Measurements from ENCODE around the gene BCOR.

The BCOR gene

GRCh38 chrX:40096395-40097091 lies 1.2 kb downstream of the BCOR start:
- peak; percentile 43 for DNase-seq

DNA sequence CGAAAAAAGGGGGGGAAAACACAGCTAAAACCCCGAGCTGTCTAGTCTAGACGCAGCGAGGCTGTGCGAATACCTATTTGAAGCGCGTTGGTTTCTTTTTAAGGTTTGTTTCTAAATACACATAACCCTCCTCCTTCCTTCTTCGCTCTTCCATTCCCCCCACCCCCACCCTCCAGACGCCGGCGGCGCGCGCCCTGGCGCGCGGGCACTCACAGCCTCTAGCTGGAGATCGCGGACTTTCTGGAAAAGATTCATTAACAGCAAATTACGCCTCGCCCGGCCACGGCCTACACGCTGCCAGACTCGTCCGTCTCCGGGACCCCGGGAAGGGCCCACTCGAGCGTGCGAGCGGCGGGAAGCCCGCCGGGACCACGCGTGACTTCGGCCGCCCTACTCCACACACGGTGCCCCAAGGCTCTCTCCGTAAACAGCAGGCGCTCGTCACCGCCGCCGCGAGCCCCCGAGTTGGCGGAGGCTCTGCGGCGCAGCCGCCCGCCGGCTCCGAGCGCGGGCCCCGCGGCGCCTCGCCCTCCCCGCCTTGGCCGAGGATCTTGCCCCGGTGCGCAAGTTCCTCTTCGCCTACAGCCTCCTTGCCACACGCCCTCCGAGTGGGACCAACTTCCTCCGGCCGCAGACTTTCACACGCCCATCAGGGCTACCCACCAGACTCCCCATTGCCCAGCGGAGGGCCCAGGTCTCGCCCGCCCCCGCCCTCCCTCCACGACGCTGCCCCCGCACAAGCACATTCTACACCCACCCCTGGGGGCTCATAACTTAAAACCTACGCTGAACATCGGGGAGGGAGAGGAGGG lies 2.0 kb downstream of the BCOR start:
- peak; percentile 20 for DNase-seq

- no peak for DNase-seq
These were observed 2.7 kb downstream of the BCOR start for GRCh38 chrX:40094900-40095582.

GRCh38 chrX:40094041-40094899 lies 3.5 kb downstream of the BCOR start:
- peak; percentile 63 for DNase-seq

DNA sequence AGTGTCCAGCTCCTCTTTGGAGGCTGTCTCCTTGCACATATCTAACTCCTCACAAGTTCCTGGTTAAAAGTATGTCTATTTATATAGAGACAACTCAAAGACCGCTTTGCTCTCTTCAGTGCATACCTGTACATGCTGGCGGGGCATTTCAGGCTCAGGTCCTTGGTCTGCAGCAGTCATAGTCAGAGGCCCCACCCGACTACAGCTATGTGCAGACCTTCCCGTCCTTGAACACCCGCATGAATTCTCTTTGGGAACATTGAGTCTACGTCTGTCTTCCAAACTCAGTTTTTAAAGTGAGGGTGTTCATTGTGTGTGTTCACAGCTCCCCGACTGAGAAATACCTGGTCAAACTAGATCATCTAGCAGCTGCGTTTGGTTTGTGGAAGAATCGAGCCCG lies 4.2 kb downstream of the BCOR start:
- DNase-seq: no peak

DNA sequence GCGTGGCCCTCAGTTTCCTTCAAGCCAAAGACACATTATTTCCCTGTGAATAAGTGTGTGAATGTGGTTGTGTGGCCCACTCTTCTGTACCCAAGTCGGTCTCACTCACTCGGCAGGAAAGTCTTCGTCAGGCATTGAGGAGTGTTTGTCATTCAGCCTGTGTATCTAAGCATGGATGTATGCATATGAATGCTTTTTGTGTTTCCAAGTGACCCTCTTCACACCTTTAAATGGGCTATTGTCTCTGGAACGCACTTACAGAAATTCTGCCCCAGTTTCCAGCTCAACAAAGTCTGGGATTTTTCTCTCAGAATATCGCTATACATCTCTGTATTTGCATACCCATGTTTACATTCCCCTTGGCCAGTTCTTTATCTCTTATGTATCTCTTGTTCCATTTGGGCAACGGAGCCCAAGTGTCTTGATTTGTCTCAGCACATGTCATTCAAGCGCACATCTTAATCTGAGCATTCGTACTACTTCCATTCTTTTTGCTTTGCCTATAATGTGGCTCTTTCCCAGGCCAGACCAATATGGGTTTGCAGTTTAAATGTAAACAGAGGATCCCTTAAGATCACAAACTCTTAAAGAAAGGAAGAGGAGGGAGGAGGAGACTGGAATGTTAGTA lies 4.8 kb downstream of the BCOR start:
- DNase-seq: no peak

DNA sequence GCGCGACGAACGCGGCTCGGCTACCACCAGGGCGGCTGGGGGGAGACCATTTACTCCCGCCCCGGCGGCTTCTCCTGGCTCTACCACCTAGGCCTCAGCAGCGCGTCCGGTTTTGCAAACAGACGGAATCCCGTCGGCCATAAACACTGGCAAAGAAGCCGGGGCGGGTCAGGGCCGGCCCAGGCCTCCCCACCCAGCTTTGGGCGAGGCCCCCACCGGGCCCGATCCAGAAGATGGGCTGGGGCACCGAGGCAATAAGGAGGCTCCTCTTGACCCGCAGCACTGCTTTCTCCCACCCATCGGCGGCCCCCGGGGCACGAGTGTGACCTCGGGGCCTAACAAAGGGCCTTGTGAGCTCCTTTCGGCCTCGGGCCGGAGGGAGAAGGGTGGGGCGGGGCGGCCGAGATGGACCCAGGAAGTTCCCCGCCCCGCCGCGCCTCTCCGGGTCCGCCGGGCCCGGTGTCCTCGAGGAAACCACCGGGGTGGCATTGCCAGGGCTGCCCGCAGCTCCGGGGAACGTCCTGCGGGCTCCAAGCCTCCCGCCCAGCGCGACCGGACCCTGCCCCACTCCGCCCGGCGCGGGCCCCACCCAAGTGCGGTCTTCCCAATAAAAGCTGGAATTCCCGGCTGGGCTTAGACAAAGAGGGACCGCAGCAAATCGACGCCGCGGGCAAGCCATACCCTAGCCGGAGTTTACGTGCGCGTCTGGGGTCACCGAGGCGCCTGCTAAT lies 5.9 kb downstream of the BCOR start:
- DNase-seq: no peak

- no peak for DNase-seq
These were observed 6.8 kb downstream of the BCOR start for GRCh38 chrX:40090961-40091360.

- DNase-seq: no peak
These were observed 7.5 kb downstream of the BCOR start for GRCh38 chrX:40090050-40090804.

DNA sequence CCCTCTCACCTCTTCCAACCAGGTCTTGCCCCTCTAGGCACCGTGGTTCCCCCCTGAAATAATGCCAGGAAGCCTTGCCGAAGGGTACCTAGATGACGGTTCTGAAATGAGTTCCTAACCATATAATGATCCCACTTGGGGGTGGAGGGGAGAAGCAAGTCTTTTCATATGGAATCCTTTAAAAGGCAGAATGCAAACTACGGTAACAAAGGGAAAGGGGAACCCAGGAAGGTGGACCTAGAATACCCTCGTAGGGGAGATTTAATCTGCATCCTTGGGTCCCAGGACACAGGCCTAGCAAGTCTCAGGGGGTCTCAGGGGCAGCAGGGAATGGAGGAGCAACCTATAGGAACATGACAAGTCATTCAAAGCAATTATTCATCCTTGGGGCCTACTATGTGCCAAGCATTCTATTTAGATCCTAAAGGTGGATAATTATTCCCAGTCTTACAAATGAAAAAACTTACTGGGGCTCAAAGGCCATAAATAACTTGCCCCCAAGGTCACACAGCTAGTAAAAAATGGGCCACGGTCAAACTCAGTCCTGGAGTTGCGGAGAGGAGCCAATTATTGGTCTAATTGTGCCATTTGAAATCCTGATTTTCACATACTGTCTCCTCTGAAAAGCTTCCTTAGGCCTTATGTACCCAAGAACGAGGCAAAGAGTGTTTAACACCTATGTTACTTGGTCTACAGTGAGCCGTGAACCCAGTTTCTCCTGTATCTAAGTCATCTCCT lies 8.8 kb downstream of the BCOR start:
- DNase-seq: no peak

- no peak for DNase-seq
These were observed 9.5 kb downstream of the BCOR start for GRCh38 chrX:40088299-40088625.

- no peak for DNase-seq
These were observed 10.1 kb downstream of the BCOR start for GRCh38 chrX:40087425-40088298.

DNA sequence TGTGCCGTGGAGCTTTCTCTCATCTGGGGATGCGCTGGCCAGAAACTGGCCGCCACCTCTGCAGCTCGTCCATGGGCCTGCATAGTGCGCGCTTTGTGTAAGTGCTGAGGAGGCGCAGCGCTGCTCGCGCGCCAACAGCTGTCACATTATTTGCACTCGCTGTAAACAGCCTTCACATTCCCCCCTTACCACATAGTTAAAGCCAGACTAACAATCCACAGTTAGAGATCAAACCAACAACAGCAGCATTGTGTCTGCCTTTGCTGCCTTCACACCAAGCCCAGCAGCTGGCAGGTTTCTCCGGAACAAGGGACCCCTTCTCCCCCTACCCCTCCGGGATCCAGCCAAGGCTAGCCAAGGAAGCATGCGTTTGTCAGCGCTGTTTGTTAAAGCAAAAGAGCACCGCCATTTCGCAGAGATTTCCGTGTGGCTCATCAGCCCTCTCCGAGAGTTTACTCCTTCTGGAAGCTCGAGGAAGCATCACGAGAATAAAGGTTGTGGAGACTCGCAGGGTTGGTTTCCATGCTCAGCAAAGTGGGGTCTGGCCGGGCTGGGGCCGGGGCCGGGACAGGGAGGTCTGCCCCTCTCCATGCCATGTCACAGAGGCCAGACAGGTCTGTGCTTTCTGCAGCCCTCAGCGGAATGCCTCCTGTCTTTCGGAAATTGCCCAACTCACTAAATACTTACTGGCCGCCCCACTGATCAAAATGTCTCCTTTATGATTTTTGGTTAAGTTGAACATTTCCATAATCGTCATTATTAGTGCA lies 11.0 kb downstream of the BCOR start:
- DNase-seq: no peak

- no peak for DNase-seq
These were observed 12.0 kb downstream of the BCOR start for GRCh38 chrX:40085714-40086113.

GRCh38 chrX:40085102-40085551 lies 12.6 kb downstream of the BCOR start:
- DNase-seq: no peak

DNA sequence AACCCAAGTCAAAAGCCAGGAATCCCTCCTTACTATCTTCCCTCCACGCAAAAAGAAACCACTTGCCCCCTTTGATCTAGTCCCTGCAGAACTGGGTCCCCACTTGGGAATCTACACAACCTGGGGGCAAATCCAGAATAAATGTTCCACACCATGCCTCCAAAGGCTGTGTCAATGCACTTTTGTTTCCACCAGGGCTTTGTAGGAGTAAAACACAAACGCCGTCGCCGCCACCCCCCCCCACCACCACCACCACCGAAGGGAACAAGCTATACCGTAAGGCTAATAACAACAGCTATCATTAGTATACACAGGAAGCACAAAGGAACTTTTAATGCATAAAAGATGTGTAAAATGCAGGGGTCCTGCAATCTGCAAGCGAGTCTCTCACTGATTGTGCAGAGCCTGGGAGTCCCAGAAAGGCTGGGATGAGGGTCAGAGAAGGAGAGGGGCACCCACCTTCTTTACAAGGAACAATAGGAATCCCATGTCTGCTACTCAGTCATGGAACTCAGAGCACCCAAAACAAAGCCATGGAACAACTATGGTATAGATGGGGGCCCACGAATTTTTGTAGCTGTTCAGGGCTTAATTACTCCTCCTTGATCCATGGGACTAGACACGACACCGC lies 13.2 kb downstream of the BCOR start:
- DNase-seq: no peak

- no peak for DNase-seq
These were observed 13.8 kb downstream of the BCOR start for GRCh38 chrX:40083979-40084359.

Data from NCI-H2227 treated with DMSO at 0.1 percent for 48 hours (cell line).